ENCODE data around the gene NUP210L.
"Not testable (repeated sequence)": the region's sequence is repeated elsewhere in the genome, so short reads cannot be mapped to it uniquely, and the experiment has no call there.

NUP210L gene

DNA sequence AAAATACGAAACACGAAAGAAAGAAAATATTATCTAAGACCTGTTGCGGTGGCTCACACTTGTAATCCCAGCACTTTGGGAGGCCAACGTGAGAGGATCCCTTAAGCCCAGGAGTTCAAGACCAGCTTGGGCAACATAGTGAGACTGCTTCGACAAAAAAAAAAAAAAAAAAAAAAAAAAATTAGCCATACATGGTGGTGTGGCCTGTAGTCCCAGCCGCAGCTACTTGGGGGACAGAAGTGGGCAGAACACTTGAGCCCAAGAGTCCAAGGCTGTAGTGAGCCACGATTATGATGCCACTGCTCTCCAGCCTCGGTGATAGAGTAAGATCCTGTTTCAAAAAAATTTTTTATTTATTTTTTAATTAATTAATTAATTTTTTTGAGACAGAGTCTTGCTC is 167.3 kb downstream of the NUP210L start:
- DNase-seq = no peak

DNA sequence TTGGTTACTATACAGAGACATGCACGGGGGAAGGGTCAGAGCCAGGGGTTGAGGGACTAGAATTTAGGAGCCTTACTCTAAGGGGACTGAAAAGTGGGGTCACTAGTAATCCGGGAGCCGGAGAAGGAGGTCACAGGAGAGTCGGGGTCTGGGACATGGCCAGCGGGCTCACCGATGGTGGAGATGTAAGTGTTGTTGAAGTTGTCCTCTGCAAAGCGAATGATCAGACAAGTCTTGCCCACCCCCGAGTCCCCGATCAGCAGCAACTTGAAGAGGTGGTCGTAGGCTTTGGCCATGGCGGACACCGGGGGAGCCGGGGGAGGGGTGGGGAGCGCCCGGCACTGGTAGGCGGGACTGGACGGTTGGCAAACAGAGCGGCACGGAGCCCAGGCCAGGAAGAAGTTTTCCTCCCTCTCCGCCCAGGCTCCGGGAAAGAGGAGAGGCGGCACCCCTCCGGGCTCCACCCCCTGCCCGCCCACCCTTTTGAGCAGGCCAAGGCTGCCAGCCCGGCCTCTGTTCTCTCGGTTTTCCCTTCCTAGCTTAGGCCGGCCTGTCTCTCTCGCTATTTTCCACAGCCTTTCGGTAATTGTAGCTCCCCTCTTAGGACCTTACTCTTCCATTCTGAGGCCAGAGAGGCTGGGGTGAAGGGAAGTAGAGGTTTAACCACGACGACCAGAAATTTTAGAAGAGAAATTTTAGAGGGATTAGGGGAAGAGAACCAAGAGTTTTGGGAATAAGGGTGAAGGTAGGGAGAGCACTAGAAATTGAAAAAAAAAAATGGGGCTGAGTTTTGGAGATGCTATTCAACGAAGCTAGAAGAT is 168.7 kb downstream of the NUP210L start, which contains the start of gene RAB13:
TSS of gene RAB13 (minus strand) at position 399 of the 821 bp plus-strand sequence. CDS start at position 296, 103 bp downstream.
- DNase-seq = peak; percentile 83

DNA sequence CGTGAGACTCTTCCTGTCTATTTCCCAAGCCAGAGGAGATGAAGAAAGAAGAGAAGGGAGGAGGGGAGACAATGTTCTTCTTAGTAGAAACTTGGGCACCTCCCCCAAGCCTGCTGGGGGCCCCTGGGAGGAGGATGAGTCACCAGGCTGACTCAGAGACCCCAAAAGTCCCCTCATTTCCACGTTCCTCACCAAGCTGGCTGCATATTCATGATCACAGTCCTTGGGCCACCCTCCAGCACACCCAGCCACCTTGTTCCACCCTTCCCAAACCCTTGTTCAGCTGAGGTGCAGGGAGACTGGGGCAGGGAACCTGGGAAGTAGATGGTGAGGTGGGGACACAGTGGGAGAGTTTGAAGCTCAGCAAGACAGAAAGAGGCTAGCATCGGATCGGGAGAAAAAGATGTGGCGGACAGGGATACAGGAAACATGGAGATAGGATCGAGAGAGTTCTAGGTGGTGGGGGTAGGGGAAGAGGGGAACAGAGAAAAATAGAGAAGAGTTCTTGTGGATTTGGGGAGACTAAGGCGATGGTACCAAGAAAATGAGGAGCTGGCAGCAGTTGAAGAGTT is 169.4 kb downstream of the NUP210L start:
- no peak for DNase-seq

DNA sequence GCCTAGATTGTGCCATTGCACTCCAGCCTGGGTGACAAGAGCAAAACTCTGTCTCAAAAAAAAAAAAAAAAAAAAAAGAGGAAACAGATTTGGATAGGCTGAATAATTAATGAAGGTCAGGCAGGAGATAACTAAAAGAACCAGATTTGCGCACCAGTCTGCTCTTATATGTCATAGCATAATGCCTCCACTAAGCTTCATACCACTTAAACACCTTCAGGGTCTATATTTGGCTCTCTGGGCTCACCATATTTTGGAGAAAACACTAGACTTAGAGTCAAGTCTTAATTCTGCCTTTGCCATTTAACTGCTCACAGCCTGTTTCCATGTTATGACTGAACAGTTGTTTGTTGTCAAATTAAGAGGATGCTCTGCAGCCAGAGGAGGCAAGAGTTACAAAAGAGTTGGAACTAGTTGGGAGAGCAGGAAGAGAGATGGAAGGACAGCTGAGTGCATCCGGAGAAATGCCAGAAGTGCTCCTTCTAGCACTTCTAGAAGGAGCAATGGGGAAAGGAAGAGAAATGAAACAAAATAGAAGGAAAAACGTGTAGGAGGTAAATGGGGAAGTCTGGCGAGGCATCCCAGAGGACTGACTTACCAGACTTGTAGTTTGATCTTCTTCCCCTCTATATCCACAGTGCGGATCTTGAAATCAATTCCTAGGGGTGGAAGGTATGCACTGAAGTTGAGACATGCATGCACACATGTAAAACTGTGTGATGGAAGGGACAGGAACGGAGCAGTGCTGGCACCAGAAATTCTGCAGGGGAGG is 170.6 kb downstream of the NUP210L start:
- DNase-seq = no peak

DNA sequence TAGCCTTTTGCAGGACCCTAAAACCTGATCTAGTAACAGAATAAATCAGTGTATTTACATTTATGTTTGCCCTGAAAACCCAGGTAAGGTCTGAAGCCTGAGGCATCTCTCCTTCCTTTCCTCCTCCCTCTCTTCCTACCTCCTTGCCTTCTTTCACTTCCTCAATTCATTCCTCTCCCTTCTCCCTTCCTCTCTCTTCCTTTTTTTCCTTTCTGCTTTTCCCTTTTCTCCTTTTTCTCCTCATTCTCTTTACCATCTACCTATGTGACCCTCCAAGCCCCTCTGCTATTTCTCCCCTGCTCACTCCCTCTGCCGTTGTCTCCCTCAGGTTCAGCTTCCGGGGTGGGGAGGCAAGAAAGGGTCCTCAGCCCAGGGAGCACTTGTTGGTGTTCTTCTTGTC is 173.1 kb downstream of the NUP210L start:
- DNase-seq = not testable (repeated sequence)

DNA sequence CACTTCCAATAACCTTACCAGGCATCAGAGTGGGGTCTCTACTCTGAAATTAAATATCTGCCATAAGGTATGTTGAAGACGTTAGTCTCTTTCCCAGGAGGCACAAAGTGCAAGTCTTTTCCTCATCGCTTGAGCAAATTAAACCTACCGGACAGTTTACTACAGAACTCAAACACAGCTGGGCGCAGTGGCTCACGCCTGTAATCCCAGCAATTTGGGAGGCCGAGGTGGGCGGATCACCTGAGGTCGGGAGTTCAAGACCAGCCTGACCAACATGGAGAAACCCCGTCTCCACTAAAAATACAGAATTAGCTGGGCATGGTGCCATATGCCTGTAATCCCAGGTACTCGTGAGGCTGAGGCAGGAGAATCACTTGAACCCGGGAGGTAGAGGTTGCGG is 175.8 kb downstream of the NUP210L start:
- DNase-seq = not testable (repeated sequence)

DNA sequence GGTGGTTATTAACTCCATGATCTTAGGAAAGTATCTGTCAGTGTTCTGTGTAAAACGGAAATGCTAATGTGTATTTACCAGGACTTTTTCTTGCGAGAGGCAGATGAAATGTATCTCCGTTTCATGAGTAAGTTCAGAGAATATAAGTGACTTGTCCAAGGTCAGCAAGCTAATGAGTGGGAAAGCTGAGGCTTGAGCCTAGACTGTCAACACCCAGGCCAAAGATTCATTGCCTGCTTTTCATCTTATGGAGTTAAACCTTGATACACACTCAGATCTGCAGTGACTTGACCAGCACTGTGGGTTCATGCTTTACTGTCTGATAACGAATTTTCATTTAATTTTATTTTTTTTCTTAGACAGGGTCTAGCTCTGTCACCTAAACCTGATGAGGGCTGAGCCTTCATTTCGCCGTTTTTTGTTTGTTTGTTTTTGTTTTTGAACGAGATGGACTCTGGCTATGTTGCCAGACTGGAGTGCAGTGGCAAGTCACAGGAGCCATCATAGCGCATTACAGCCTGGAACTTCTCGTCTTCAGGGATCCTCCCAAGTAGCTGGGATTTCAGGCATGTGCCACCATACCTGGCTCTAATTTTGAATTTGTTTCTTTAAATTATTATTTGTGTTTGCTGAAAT is 176.5 kb downstream of the NUP210L start:
- DNase-seq = no peak

DNA sequence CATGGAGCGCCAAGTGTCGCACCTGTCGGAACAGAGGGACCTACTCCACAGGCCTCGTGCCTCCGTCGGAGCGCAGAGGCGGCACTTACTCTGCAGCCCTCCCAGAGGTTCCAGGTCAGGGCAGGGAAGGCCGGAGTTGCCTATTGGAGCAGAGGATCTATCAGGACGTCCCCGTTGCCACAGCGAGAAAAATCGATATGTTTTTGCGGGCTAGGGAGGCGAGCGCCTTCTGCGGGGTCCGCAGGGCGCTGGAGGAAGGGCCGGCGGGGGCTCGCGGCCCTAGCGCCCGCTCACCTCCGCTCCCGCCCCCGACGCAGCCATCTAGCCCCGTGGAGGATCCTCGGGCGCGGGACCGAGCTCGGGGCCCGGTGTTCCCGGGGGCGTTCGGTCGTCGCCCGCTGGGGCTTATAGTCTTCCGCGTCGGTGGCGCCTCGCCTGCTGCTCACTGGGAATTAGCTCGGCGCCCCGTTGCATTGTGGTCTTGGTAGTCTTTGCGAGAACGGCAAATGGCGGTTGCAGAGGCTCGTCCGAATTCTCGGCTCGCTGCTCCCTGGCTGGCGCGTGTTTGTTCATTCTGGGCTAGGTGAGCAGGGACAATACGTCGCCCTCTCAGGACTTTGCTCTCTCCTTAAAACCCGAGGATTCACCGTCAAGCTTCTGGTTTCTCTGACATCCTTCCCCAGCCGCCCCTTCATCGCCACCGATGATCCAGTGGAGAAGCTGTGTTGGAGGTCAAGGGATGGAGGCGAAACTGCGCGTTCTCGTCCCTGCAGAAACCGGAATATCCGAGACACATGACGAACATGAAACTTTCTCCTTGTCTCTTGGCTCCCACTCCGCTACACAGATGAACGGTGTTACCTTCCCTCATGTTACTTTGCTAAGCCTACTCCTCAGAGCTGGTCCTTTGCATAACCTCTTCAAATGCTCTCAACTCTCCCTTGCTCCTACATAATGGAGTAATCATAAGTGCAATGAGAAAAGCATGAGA is 177.3 kb downstream of the NUP210L start, which contains the start of gene JTB:
TSS of gene JTB (minus strand) at position 425 of the 991 bp plus-strand sequence. CDS start at position 3, 422 bp downstream.
- peak; percentile 83 for DNase-seq

DNA sequence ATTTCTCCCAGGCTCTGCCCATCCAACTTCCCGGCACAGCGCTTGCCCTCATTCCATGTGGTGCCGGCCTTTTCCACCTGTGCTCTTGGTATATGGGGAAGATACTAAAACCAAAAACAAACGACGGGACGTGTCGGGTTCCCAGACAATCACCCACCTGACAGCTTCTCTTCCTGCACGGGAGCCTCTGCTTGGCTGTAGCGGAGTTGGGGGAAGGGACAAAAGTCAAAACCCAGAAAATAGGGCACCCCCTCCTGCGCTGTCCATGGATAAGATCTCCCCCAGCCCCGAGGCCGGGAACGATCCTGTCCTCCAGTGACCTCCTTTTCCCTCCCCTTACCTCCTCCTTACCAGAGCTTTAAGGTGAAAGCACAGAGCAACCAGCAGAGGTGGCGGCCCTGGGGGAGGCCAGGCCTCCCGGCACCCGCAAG is 178.0 kb downstream of the NUP210L start:
- DNase-seq = no peak

DNA sequence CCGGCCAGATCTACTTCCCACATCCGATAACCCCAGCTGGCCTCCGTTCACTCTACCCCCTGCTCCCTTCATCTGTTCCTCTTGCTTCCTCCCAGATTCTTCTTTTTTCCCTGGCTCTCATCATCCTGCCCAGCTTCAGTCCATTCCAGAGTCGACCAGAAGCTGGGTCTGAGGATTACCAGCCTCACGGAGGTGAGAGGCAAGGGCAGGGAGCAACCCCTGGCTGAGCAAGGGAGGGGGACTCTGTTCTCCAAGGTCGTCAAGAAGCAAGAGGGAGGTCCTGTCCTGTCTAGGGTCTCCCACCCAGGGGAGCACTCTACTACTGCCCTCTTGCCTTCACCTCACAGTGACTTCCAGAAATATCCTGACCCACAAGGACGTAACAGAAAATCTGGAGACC is 181.3 kb downstream of the NUP210L start:
- no peak for DNase-seq

DNA sequence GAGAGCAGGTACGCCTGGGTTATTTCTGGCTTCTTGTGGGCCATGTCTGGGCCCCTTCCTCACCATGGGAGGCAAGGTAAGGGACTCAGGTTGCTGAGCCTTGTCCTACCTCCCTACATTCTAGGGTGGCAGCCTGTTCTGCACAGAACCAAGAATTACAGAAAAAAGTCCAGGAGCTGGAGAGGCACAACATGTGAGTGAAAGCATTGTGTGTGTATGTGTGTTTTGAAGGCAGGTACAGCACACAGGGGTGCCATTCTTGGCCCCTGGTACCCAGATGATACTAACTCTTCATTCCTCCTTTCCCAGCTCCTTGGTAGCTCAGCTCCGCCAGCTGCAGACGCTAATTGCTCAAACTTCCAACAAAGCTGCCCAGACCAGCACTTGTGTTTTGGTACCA is 181.8 kb downstream of the NUP210L start:
- DNase-seq = no peak

DNA sequence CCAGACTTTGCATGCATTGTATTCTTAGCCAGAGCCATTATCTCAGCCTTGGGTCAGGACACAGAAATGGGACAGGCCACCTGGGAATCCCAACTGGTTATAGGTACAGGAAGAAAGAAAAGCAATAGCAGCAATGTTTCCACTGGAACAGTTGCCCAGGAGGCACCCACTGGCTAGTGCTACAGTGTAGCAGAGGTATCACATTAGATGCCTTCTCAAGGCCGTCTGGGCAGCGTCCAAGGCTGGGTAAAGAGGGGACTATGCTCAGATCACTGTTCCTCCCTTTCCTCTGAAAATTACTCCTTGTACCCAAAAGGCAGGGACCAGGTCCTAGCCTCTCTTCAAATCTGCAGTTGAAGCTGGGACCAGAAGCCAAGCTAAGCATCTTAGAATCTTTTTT is 184.5 kb downstream of the NUP210L start:
- DNase-seq = no peak

DNA sequence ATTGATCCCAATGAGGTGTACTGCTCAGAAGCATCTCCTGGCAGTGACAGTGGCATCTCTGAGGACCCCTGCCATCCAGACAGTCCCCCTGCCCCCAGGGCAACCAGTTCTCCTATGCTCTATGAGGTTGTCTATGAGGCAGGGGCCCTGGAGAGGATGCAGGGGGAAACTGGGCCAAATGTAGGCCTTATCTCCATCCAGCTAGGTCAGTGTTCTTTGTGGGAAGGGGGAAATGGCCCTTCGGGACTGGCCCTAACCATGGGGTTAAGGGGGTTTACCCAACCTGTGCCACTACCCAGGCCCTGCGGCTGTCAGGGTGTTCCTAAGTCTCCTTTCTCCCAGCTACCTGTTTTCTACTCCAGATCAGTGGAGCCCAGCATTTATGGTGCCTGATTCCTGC is 185.9 kb downstream of the NUP210L start:
- no peak for DNase-seq

DNA sequence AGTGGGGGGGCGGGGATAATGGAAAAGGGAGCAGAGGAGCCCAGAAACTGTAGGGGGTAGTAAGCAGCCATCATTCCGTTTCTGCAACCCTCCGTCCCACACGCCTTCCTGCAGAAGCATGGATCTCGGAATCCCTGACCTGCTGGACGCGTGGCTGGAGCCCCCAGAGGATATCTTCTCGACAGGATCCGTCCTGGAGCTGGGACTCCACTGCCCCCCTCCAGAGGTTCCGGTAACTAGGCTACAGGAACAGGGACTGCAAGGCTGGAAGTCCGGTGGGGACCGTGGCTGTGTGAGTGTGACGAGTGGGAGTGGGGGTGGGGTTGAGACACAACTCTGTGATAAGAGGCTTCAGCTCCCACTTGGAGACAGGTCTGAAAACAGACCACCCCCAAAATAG is 186.5 kb downstream of the NUP210L start:
- no peak for DNase-seq

DNA sequence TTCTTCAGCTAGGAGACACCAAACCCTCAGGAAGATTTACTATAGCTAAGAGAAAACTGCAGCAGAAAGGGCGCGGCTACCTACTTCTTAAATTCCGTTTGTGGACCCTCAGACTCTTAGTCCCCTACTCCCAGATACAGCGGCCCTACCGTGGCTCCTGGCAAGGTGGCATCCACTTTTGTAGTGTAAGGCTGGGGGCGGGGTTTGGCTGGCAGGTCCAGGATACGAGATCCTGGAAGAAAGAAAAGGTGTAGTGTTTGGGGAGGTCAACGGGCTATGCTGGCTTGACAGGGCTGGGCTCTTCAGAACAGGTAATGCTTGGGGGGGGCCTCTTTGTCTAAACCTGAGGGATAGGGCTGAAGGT is 186.9 kb downstream of the NUP210L start:
- no peak for DNase-seq

DNA sequence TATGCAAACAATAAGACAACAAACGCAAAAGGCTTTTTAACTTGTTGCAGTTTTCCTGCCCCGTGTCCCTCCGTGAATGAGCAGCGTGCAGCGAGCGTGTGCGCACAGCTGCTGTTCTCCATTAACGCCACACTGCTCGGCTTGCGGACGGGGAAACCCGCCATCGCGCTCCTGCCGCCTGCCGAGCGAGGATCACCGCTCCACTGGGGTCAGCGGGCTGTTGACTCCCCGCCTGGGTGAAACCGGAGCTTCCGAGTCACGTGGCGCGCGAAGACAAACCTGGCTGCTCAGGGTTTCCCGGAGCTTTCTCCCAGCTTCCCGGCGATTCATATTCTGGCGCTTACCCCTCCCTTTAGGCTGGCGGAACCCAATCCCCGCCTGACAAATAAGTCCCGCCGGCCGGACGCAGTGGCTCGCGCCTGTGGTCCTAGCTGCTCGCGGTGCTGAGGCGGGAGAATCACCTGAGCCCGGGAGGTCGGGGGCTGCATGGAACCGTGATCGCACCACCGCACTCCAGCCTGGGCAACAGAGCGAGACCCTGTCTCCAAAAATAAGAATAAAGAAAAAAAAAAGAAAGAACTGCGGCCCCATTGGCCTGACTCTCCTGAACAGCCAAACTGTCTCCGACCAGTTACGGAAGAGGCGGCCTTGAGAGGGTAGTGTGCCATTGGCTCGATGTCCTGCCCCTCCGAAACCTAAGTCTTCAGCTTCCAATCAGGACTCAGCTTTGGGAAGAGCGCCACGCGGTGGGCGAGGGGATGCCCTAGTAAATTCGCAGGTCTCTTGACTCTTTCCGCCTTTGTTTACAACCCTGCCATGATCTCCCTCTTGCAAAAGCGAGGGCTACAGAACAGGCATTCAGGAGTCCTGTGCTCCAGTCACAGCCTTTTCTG is 187.5 kb downstream of the NUP210L start, which contains the start of gene CREB3L4:
TSS of gene CREB3L4 (plus strand) at position 796 of the 893 bp plus-strand sequence. CDS start 624 bp downstream, outside the sequence.
- peak; percentile 89 for DNase-seq

DNA sequence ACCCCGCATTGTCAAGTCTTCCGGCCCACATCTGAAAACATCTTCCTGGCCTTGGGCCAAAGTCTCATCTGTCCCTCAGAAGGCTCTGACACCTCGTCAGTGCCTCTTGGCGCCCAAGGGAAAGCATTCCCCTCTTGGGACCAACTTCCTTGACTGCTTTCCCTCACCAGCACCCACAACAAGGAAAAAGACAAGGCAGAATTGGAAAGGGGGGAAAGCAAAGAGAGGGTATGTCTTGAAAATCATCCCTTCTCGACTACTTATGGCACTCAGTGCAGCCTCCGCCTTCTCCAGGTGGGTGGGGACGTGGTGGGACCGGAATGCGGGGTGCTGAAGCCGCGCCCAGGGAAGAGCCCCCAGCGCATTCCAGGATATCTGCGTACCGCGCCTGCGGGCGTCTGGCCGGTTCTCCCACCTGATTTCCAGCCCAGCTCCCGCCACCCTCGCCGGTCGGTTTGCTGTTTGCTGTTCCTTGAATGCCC is 191.0 kb downstream of the NUP210L start:
- no peak for DNase-seq

DNA sequence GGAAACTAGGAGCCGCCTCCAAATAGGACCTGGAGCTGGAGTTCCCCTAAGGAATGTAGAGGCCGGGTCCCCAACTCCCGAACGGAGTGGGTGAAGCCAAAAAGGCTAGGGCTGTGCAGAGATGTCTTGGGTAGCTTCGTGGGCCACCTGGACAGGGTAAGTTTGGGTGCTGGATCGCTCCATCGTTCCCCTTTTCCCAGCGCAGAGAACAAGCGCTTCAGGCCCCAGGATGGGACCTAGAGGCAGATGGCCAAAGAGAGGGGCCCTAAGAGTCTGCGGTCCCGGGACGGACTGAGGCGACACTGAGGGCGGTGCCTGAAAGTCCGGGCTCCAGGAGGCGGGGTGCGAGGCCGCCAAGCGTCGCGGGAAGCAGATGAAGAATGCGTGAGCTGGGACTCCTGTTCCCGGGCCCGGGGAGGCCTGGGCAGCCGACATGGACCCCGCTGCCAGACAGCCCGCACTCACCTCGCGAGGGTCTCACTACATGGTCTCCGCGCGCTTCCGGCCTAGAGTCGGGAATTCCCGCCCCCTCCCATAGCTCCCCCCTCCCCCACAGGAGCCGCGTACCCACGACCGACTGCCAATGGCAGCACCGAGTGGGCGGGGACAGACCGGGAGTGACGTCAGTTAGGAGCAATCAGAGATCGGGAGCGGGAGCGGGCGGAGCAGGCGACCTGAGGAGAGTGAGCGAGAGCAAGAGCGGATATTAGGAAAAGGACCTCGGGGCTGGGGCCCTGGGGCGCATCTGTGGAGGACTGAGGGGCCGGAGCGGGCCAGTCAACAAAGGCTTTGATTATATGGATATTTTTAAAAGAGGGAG is 191.6 kb downstream of the NUP210L start, which contains the start of gene SLC39A1:
TSS of gene SLC39A1 (minus strand) at position 508 of the 820 bp plus-strand sequence. CDS start 822 bp downstream, outside the sequence.
- DNase-seq = peak; percentile 95

All from amniotic stem cell (primary cell).